CD4-positive, alpha-beta T cell treated with Interleukin-1 beta for 1 hour (primary cell): ENCODE results near the gene IFT27.
"Not testable (repeated sequence)": the region's sequence is repeated elsewhere in the genome, so short reads cannot be mapped to it uniquely, and the experiment has no call there.

Source experiments
- DNase-seq, 2 donors: peaks; one replicate each; pipeline ENCODE4 v3.0.0-alpha.2; 2020 to 2022

The IFT27 gene

DNA sequence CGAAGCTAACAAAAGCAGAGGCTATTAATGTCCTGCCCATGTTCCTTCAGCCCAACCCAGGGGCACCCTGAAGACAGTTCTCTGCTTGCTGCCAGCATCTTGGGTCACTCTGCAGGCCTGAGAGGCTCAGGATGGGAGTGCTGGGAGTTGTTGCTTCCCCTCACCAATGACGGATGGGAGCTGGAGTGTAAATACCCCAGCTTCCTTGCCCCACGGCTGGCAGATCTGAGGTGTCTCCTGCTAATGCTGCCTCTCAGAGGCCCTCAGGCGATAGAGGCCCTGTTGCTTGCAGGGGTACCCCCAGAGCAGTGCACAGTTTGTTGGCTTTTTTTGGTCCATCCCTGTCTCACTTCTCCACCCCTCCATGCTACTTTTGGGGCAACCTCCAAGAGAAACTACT, 32.9 kb downstream of the IFT27 start:
- DNase-seq, result no peak

DNA sequence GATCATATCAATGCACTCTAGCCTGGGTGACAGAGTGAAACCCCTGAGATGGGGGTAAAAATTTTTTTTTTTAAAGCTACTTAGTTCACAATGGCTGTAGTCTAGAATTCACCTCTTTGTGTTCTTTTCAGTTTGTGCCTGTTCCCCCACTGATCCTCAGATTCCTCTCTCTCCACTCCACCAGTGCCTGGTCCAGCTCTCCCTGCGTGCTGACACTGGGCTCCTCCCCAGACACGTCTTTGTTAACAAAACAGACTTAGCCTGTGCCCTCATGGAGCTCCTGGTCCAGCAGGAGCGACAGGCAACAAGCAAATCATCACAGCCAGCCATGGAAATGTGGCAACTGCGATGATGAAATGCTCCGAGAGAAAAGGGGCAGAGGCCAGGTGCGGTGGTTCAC, 34.0 kb downstream of the IFT27 start:
- DNase-seq, result no peak

DNA sequence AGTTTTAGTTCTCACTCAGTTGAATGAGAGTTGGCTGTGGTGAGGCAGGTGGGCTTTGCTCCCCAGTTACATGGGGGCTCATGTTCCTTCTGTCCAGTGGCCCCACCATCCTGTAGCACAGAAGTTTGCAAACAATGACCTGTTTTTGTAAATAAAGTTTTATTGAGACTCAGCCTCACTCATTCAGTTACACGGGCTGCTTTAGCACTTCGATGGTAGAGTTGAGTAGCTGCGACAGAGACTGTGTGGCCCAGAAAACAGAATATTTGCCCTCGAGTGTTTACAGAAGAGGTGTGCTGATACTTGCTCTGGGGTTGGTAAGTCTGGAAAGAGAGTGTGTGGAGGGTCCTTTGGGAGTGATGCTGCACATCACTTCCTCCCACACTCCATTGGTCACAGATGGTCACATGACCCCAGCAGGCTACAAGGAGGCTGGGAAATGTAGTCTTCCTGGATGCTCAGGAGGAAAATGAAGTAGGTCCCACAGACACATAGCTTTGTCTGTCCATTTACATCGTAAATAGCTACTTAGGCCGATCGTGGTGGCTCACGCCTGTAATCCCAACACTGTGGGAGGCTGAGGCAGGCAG, 34.6 kb downstream of the IFT27 start:
- DNase-seq, result no peak

DNA sequence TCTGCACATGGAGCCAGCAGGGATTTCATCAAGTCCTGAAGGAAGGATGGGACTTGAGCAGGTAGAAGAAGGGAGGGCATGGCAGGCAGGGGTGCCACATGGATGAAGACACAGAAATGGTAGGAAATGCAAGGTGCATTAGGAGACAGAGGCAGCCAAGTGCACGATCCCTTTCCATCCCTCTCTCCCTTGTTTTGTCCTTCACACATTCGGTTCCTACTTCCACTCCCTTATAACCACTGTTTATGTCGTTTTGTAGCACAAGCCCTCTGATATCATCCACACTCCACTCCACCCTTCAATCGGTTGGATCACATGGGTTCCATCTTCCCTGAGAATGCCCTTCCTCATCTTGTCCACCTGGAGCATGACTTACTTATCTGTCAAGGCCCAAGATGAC, 35.2 kb downstream of the IFT27 start:
- DNase-seq, result no peak

DNA sequence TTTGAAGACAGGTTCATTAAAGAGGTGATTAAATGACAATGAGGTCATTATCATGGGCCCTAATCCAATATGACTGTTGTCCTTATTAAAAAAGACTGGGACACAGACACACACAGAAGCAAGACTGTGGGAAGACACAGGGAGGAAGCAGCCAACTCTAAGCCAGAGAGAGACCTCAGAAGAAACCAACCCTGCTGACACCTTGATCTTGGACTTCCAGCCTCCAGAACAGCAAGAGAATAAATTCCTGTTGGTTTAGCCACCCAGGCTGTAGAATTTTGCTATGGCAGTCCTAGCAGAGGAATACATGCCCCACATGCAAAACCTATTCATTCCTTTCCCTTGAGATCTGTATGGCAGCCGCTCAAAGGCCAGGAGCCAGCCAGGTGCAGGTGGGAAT, 36.7 kb downstream of the IFT27 start:
- no peak for DNase-seq

DNA sequence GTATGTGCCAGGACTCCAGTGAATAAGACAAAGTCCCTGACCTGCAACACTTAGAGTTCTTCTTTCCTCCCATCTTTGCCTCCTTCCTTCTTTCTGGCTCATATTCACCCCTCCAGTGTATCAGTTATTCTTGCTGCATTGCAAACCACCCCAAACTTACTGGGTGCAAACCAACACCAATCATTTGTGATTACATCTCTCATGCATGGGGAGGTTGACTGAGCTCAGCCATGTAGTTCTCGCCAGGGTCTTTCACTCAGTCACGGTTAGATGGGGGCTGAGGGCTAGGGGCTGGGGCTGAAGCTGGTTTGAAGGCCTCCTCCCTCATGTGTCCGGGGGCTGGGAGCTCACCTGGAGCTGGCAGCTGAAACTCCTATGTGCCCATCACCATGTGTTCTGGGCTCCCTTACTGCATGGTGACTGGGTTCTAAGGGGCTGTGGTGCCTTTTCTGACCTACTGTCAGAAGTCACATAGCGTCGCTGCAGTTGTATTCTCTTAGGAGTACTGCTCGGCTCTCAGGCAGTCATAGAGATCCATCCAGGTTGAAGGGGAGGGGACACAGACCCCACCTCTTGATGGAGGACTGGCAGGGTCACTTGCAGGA, 37.4 kb downstream of the IFT27 start:
- no peak for DNase-seq

DNA sequence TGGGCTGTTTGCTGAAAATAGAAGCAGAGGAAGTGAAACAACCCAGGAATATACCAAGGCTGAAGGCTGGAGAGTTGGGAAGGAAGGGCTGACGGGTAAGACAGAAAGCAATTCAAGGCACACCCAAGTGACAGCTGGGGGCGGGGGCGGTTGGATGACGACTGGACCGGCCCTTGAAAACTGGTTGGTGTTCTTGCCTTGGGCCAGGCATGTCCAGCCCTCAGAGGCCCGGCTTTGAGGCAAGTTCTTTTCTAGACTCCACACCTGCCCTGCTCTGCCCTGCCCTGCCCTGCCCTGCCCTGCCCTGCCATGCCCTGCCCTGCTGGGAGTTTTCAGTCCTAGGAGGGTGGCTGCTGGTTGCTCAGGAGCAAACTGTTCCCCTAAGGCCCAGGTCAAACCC, 38.1 kb downstream of the IFT27 start:
- DNase-seq, result peak in 1 of 2 donors; percentile 36

DNA sequence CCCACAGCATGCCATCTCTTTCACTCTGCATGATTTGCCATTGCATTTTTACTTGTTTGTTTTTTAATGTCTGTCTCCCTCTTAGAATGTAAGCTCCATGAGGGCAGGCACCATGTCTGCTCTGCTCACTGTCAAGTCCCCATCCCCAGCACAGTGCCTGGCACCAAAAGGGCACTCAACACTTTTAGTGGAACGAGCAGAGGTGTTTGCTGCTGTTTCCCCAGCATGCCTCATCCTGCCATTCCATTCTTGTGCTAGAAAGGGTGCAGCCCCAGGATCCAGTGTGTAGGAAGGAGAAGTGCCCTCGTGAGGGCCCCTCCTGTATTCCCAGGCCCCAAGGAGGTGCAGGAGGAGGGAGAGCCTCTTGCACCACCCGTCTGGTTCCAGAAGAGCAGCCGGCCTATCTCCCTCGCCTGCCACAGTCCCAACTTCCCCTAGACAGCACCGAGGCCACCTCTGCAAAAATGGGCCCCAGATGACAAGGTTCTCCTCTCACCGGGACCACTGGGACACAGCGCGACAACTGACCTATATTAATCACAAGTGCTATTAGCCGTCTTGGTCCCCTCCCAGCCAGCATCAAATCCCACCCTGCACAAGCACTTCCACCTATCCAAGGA, 39.1 kb downstream of the IFT27 start:
- no peak for DNase-seq

DNA sequence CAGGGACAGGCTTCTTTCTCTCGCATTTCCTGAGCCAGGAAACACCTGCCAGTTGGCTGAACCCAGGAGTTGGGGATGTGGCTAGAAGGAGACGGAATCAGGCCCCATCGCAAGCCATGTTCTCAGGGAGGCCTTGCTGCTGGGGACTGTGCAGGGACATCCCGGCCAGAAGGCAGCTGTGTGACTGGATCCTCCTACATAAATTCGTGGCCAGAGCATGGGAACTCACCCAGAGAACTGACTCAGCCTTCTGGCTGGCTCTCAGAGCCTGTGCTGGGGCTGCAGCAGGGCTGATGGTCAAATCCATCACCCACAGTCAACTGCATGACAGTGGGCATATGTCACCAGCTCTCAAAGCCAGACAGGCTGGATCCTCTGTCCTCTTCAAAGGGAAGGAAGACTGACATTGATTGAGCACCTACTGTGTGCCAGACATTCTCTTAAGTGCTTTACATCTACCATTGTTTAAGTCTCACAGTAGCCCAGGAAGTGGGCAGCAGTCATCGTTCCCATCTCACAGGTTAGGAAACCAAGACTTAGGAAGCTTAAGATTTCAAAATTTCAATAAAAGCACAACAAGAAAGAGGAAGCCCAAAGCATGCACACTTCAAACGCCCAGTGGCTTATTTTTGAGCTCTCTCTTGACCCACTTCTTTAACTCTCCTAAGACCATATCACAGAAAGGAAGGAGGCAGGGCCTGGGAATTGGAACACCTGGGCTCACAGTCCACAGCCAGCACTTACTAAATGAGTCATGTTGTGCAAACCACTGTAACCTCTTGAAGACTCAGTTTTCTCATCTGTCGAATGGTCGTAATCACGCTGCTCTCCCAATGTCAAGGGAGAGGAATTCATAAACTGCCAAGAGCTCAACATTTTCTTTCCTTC, 41.5 kb downstream of the IFT27 start:
- DNase-seq, result no peak

DNA sequence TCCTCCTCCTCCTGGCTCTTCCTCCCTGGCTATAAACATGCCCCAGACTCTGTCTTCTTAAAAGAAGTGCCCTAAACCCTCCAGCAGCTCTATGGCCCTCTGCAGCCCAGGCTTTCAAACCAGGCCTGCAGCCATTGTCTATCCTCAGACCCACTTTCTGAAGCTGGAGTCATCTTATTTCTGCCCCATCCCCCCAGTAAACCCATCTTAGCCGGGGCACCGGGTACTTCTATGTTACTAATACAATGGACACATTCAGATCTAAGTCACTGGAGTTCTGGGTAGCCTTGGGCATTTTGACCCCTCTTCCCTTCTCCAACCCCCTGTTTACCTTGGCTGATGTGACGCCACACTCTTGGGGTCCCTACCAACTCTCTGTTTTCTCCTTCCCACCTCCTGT, 42.6 kb downstream of the IFT27 start:
- DNase-seq, result no peak

DNA sequence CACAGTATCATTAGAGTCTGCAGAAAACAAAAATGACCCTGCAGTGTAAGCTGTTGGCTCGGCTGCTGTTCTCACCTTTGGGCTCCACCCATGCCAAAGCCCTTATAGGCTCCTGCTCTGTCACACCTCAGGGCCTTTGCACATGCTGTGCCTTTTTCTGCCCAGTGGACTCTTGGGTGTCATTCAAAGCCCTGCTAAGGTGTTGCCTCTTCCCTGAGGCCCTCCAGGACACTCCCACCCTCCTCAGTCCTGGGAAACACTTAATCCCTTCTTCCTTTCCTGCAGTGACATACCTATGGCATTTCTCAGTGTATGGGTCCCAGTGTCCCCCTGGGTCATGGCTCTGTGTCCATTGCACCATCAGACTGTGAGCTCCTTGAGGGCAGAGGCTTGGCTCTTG, 43.3 kb downstream of the IFT27 start:
- no peak for DNase-seq

DNA sequence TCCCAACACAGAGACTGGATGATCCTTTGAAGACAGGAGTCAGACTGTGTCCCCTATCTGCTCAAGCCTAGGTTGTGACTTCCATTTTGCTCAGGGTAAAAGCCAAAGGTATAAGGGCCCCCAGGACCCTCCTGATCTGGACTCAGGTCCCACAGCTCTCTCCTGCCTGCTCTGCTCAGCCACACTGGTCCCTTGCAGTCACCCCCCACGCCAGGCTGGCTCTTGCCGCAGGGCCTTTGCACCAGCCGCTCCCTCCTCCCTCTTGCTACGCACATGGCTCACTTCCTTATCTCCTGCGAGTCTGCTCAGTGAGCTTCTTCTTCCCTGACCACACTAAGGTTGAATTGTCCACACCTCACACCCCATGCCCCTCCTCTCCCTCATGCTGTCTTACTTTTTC, 44.0 kb downstream of the IFT27 start:
- no peak for DNase-seq

DNA sequence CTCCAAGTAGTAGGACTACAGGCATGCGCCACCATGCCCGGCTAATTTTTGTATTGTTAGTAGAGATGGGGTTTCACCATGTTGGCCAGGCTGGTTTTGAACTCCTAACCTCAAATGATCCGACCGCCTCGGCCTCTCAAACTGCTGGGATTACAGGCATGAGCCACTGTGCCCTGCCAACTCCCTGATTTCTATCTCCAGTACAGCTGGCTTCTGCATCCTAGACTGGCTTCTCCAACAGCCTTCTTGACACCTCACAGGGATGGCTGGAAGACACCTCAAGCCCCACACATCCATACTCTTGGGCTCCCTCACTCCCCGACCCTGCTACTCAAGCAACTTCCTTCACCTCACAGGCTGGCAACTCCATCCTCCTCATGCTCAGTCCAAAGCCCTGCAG, 44.6 kb downstream of the IFT27 start:
- not testable (repeated sequence) for DNase-seq

DNA sequence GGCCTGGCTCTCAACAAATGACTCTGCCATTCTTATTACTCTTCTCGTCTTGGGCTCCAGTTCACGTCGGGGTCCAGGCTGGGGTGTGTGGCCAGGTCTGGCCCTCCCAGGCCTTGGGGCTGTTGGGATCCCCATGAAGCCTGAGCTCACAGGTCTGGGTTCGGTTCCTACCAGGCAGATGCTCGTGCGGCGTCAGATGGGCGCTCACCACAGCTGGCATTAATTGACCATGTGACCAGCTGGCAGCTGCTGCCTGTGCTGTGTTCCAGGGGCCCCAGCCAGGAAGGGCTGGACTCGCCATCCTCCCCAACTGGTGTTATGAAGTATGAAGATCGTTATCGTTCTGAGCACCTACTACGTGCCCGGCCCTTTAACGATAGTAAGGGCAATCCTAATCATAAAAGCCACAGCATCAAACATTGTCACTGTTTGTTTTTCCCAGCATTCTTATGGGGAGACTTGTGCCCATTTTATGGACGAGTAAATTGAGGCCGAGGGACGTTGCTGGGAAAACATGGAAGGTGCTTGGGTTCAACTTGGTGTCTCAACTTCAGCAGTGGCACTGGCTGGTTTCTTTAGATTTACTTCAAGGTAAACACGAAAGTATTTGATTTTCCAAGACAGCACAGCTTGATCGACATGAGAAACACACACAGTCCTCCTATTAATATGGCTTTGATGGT, 45.6 kb downstream of the IFT27 start:
- no peak for DNase-seq

DNA sequence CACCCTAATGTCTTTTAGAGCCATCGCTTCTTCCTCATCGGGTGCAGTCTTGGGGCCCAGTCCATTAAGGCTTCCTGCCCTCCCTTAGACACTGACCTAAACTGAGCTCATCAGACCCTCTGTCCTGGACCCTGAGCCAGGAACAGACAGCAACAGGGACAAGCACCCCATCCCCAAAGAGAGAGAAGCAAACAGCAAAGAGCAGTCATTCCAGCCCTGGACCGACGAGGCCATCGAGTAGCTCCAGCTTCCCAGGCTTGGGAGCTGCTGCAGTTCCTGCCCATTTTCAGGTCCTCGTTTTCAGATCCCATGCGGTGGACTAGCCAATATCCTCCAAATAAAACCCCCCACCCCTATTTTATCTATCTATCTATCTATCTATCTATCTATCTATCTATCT, 46.6 kb downstream of the IFT27 start:
- no peak for DNase-seq

DNA sequence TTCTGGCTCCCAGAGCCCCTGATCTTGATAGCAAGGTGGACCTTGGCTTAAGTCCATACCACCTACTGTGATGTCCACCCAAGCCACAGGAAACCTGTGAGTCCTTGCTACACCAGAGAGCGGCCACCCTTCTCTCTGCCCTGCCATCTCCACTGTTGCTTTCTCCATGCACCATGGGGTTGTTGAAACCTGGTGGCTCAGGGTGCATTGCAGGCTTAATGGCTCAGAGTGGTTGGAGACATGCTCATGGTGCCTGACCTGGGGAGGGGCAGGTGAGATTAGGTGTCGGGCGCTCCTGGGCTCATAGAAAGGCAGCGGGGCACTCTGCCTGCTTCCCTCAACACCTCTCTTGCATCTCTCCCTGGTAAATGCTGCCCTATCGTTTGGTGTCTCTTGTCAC, 47.4 kb downstream of the IFT27 start:
- DNase-seq, result no peak

DNA sequence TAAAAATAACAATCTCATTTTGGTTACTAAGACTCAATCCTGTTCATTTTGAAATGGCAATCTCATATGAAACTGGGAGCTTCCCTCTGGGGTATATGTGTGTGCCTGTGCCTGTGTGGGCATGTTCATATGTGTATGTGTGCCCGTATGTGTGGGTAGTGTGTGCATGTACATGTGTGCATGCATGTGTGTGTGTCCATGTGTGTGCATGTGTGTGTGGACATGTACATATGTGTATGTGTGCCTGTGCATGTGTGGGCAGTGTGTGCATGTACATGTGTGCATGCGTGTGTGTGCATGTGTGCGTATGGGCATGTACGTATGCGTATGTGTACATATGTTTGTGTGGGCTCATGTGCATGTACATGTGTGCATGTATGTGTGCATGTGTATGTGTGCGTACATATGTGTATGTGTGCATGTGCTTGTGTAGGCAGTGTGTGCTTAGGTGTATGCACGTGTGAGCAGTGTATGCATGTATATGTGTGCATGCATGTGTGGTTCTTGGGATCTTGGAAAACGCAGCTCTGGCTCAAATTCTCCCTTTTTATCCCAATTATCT, 47.9 kb downstream of the IFT27 start:
- no peak for DNase-seq

DNA sequence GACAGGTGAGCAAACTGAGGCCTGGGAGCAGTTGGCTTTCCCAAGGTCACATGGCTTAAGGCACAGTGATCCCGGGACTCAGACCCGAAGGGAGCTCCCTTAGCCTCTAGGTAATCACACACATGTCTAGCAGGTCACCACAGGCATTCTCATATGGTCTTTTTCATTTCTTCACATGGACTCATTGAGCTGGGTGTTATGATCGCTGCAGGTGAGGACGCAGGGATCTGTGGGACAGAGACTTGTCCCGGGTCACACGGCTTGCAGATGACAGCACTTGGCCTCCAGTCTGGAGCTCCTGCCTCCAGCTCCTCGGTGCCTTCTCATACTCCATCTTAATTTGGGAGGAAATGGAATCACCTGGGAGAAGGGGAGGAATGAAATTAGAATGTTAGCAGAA, 48.8 kb downstream of the IFT27 start:
- DNase-seq, result no peak

DNA sequence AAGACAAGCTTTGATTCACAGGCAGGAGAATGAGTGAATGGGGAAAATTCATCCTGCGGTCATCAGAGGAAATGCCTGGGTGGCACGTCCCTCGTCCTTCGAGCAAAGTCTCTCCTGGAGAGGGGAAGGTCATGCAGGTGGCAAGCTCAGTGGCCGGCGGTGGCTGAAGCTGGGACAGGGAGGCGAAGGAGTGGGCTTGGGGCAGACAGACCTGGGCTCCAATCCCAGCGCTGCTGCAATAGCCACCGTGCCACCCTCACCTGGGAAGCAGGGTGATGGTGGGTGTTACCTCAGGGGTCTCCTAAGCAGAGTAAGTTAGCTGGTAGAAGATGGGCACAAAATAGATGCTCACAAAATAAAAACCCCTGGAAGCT, 49.9 kb downstream of the IFT27 start:
- DNase-seq, result no peak

DNA sequence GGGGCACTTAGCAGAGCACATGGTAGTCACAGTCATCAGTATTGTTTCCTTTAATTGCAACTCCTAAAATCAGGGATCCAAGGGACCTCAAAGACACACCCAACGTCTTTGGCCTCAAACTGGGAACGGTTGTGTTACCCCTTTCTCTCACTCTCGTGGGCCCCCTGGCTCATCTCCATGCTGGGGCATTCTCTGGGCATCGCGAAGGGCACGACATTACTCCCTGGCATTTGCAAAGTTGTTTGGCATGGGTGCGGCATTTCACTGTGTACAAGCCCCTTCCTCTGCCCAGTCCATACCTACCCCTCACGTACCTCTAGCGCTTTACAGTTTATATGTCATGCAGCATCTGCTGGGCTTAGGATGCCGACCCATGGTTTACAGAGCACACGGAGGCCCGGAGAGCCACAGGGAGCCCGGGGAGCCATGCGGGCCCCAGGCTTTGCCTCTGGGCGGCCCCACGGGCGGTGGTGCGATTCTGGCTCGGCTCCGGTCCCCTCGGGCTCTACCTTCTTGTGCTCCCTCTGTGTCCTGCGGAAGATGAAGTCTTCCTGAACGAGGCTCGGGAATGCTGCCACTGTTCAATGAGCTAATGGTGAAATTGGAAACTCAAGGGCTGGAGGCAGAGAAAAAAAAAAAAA, 50.4 kb downstream of the IFT27 start:
- DNase-seq, result no peak

DNA sequence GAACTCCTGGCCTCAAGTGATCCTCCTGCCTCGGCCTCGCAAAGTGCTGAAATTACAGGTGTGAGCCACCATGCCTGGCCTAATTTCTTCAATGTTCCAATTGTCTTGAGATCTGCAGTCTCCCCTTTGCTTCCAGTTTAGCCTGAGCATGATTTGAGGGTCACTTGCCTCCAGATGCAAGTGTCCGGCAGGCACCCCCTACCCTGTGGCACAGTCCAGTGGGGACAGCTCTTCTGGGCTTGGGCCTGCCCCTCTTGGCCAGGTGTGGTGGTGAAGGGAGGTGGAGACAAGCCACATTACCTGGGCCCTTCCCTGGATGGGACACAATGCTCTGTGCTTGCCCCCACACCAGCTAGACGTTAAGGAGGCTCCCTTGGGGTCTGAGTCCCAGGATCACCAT, 51.1 kb downstream of the IFT27 start:
- DNase-seq, result no peak

DNA sequence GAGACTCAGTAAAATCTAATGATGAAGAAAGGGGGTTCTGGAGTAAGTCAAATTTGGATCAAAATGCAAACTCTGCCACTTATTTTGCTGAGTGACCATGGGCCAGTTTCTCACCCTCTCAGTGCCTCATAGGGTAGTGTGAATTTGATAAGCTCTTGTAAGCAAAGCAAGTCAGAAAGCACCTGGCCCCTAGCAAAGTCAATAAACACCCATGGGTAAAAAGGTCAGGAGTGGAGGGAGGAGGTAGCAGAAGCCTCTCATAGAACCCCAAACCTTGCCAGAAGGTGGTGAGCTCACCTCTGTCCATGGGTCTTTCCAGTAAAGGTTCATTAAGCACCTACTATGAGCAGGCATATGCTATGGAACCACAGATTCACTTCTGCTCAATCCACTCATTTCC, 53.9 kb downstream of the IFT27 start:
- DNase-seq, result no peak

DNA sequence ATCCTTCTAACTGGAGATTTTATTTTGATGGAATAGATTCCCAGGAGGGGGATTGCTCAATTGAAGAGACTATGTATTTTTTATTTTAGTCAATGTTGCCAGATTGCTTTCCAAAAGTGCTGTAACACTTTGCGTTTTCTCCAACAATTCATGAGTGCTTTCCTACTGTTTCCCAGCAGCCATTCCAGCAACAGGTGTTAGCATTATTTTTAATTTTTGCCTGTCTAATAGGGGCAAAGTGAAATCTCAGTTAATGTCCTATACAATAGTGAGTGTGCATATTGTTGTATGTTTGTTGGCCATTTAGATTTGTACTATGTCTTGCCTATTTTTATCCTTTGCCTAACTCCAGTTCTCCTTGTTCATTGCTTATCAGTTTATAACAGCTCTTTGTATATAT, 60.3 kb downstream of the IFT27 start:
- no peak for DNase-seq
